SK-N-SH treated with all-trans-retinoic acid at 6 μM for 48 hours (cell line): ENCODE measurements around the gene SPOCK1.

ENCODE experiments used
- ATAC-seq: fragments of 200-7000 bp; cut with Tn5 transposase; 3 replicates; pipeline ENCODE4 v1.9.1; 2020; ENCODE audit warnings: mild to moderate bottlenecking, moderate library complexity
- ARNTL ChIP-seq: fragments of 450-650 bp; formaldehyde crosslinking; IDR thresholded peaks from 2 replicates; pipeline ENCODE4 v1.5.0; 2020; ENCODE audit warnings: low read depth, mild to moderate bottlenecking, moderate library complexity, borderline replicate concordance
- BACH2 ChIP-seq: fragments of 250-450 bp; sonication (Bioruptor Pico); IDR thresholded peaks from 2 replicates; pipeline ENCODE4 v1.9.0; 2021; ENCODE audit warnings: mild to moderate bottlenecking, borderline replicate concordance
- CREB5 ChIP-seq: fragments of 250-450 bp; sonication (Bioruptor Pico); IDR thresholded peaks from 2 replicates; pipeline ENCODE4 v1.5.1; 2020; ENCODE audit warnings: low read depth, mild to moderate bottlenecking, moderate library complexity
- CSDC2 ChIP-seq: fragments of 250-450 bp; sonication (Bioruptor Pico); IDR thresholded peaks from 2 replicates; pipeline ENCODE4 v1.5.0; 2020; ENCODE audit warnings: mild to moderate bottlenecking, moderate library complexity
- CSRNP3 ChIP-seq: fragments of 250-450 bp; sonication (Bioruptor Pico); IDR thresholded peaks from 2 replicates; pipeline ENCODE4 v1.5.1; 2021; ENCODE audit warnings: mild to moderate bottlenecking, moderate library complexity
- ESRRG ChIP-seq: fragments of 250-450 bp; sonication (Bioruptor Pico); IDR thresholded peaks from 2 replicates; pipeline ENCODE4 v1.6.1; 2021; ENCODE audit warnings: mild to moderate bottlenecking
- GLIS3 ChIP-seq: fragments of 250-450 bp; sonication (Bioruptor Pico); IDR thresholded peaks from 2 replicates; pipeline ENCODE4 v1.5.0; 2020; ENCODE audit warnings: mild to moderate bottlenecking, moderate library complexity
- ISL1 ChIP-seq: fragments of 250-450 bp; sonication (Bioruptor Pico); IDR thresholded peaks from 2 replicates; pipeline ENCODE4 v2.1.2; 2022; ENCODE audit warnings: mild to moderate bottlenecking, moderate library complexity
- OSR1 ChIP-seq: fragments of 250-450 bp; sonication (Bioruptor Pico); IDR thresholded peaks from 2 replicates; pipeline ENCODE4 v1.8.0; 2022; ENCODE audit warnings: moderate library complexity, mild to moderate bottlenecking, inconsistent platforms
- RARB ChIP-seq: fragments of 250-450 bp; sonication (Bioruptor Pico); IDR thresholded peaks from 2 replicates; pipeline ENCODE4 v1.8.0; 2021; ENCODE audit warnings: mild to moderate bottlenecking, moderate library complexity
- SNAI2 ChIP-seq: fragments of 250-450 bp; sonication (Bioruptor Pico); IDR thresholded peaks from 2 replicates; pipeline ENCODE4 v1.5.0; 2020; ENCODE audit warnings: mild to moderate bottlenecking, moderate library complexity
- TCF4 ChIP-seq: fragments of 250-450 bp; sonication (Bioruptor Pico); IDR thresholded peaks from 2 replicates; pipeline ENCODE4 v1.8.0; 2021; ENCODE audit warnings: mild to moderate bottlenecking, moderate library complexity, borderline replicate concordance
- TOX ChIP-seq: fragments of 250-450 bp; sonication (Bioruptor Pico); IDR thresholded peaks from 2 replicates; pipeline ENCODE4 v1.8.0; 2021; ENCODE audit warnings: mild to moderate bottlenecking, moderate library complexity, borderline replicate concordance
- ZC3H10 ChIP-seq: fragments of 250-450 bp; sonication (Bioruptor Pico); IDR thresholded peaks from 2 replicates; pipeline ENCODE4 v1.5.1; 2021; ENCODE audit warnings: mild to moderate bottlenecking, moderate library complexity
- ZFP3 ChIP-seq: fragments of 250-450 bp; sonication (Bioruptor Pico); IDR thresholded peaks from 2 replicates; pipeline ENCODE4 v1.5.0; 2020; ENCODE audit warnings: mild to moderate bottlenecking, moderate library complexity
- ZFP30 ChIP-seq: fragments of 450-650 bp; formaldehyde crosslinking; IDR thresholded peaks from 2 replicates; pipeline ENCODE4 v1.5.0; 2022; ENCODE audit warnings: mild to moderate bottlenecking, moderate library complexity
- ZNF565 ChIP-seq: fragments of 450-650 bp; formaldehyde crosslinking; conservative IDR thresholded peaks from 2 replicates; pipeline ENCODE4 v1.5.0; 2020; ENCODE audit warnings: low read depth, mild to moderate bottlenecking, moderate library complexity
- ZNF70 ChIP-seq: fragments of 450-650 bp; formaldehyde crosslinking; IDR thresholded peaks from 2 replicates; pipeline ENCODE4 v1.5.0; 2020; ENCODE audit warnings: mild to moderate bottlenecking, moderate library complexity
- ZNF8 ChIP-seq: fragments of 450-650 bp; formaldehyde crosslinking; IDR thresholded peaks from 2 replicates; pipeline ENCODE4 v1.5.0; 2020; ENCODE audit warnings: mild to moderate bottlenecking, moderate library complexity
- TF ChIP-seq, protein P1 (sequence below): fragments of 250-450 bp; sonication (Bioruptor Pico); IDR thresholded peaks from 2 replicates; pipeline ENCODE4 v1.8.0; 2021; ENCODE audit warnings: low read depth, mild to moderate bottlenecking, moderate library complexity, borderline replicate concordance
- TF ChIP-seq, protein P2 (sequence below): fragments of 250-450 bp; sonication (Bioruptor Pico); IDR thresholded peaks from 2 replicates; pipeline ENCODE4 v1.5.0; 2020; ENCODE audit warnings: mild to moderate bottlenecking, moderate library complexity

The SPOCK1 gene

GRCh38 chr5:137320056-137321045 is 178.8 kb downstream of the SPOCK1 start:
- peak; percentile 76 for ATAC-seq

DNA sequence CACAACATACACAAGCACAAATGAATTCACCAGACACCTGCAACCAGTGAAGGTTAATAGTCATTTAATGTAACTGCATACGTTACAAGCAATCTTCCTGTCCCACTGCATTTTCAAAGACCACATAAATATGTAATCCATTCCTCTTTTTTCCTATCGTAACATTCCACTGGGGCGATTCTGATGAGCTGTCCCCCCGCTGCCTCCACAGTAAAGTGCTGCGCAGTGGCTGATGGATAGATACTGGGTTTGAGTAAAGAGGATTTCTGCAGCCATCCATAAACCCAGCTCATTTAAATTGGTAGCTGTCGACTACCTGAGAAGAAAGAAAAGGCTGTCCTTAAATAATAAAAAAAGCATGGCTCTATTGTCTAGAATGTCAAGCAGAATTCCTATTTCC is 181.1 kb downstream of the SPOCK1 start:
- TF ChIP-seq CREB5 (CRISPR knock-in tag) (no peak), ZC3H10 (CRISPR knock-in tag) (no peak), TOX (CRISPR knock-in tag) (no peak), ARNTL (no peak), SNAI2 (no peak), ZFP30 (CRISPR knock-in tag) (no peak), RARB (CRISPR knock-in tag) (no peak), ISL1 (CRISPR knock-in tag) (no peak), TCF4 (no peak), OSR1 (CRISPR knock-in tag) (no peak), ZNF565 (CRISPR knock-in tag) (no peak)
- TF ChIP-seq, all 23 proteins: peak for 0
- ATAC-seq = no peak

More at GRCh38 chr5:137320056-137321045, 178.8 kb downstream of the SPOCK1 start:
- no peak for TF ChIP-seq OSR1 (CRISPR knock-in tag)
- TF ChIP-seq ZC3H10 (CRISPR knock-in tag) = no peak
- TF ChIP-seq TOX (CRISPR knock-in tag) = no peak
- no peak for TF ChIP-seq ARNTL
- no peak for TF ChIP-seq TCF4
- no peak for TF ChIP-seq CREB5 (CRISPR knock-in tag)
- no peak for TF ChIP-seq ESRRG
- no peak for TF ChIP-seq ZFP3 (CRISPR knock-in tag)
- no peak for TF ChIP-seq CSRNP3 (CRISPR knock-in tag)
- TF ChIP-seq ZNF8 (CRISPR knock-in tag) = no peak
- TF ChIP-seq ZFP30 (CRISPR knock-in tag) = no peak
- no peak for TF ChIP-seq BACH2 (CRISPR knock-in tag)
- TF ChIP-seq, protein P1, sequence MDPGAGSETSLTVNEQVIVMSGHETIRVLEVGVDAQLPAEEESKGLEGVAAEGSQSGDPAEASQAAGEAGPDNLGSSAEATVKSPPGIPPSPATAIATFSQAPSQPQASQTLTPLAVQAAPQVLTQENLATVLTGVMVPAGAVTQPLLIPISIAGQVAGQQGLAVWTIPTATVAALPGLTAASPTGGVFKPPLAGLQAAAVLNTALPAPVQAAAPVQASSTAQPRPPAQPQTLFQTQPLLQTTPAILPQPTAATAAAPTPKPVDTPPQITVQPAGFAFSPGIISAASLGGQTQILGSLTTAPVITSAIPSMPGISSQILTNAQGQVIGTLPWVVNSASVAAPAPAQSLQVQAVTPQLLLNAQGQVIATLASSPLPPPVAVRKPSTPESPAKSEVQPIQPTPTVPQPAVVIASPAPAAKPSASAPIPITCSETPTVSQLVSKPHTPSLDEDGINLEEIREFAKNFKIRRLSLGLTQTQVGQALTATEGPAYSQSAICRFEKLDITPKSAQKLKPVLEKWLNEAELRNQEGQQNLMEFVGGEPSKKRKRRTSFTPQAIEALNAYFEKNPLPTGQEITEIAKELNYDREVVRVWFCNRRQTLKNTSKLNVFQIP = no peak
- no peak for TF ChIP-seq RARB (CRISPR knock-in tag)
- no peak for TF ChIP-seq ZNF565 (CRISPR knock-in tag)
- TF ChIP-seq ZNF70 (CRISPR knock-in tag) = no peak
- no peak for TF ChIP-seq SNAI2
- no peak for TF ChIP-seq GLIS3 (CRISPR knock-in tag)
- TF ChIP-seq, protein P2, sequence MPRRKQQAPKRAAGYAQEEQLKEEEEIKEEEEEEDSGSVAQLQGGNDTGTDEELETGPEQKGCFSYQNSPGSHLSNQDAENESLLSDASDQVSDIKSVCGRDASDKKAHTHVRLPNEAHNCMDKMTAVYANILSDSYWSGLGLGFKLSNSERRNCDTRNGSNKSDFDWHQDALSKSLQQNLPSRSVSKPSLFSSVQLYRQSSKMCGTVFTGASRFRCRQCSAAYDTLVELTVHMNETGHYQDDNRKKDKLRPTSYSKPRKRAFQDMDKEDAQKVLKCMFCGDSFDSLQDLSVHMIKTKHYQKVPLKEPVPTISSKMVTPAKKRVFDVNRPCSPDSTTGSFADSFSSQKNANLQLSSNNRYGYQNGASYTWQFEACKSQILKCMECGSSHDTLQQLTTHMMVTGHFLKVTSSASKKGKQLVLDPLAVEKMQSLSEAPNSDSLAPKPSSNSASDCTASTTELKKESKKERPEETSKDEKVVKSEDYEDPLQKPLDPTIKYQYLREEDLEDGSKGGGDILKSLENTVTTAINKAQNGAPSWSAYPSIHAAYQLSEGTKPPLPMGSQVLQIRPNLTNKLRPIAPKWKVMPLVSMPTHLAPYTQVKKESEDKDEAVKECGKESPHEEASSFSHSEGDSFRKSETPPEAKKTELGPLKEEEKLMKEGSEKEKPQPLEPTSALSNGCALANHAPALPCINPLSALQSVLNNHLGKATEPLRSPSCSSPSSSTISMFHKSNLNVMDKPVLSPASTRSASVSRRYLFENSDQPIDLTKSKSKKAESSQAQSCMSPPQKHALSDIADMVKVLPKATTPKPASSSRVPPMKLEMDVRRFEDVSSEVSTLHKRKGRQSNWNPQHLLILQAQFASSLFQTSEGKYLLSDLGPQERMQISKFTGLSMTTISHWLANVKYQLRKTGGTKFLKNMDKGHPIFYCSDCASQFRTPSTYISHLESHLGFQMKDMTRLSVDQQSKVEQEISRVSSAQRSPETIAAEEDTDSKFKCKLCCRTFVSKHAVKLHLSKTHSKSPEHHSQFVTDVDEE (CRISPR knock-in tag) = no peak

DNA sequence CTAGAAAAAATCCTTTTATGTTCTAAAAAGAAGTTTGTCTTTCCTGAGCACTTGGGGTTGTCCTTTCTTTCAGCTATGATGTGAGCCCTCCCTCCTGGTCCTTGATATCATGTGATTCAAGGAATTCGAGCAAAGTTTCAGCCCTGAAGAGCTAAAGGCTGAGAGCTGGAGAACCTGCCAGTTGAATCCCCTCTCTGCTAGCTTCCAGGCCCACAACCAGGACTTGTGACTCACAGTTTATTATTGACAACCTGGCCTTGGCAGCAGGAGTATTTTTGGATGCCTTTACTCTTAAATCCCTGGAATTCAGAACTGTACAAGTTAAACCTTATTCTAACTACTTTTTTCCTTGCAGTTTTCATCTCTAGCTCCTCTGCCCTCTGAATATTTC is 182.8 kb downstream of the SPOCK1 start:
- peak; percentile 58 for ATAC-seq
- TF ChIP-seq CSDC2 = no peak
- no peak for TF ChIP-seq ISL1 (CRISPR knock-in tag)
- TF ChIP-seq, protein P1 = no peak
- TF ChIP-seq TCF4 = no peak
- no peak for TF ChIP-seq ZC3H10 (CRISPR knock-in tag)
- no peak for TF ChIP-seq TOX (CRISPR knock-in tag)
- TF ChIP-seq, protein P2 (CRISPR knock-in tag) = no peak
- no peak for TF ChIP-seq ARNTL
- no peak for TF ChIP-seq ZNF70 (CRISPR knock-in tag)
